ENCODE data around the gene RRAGD. TPM values are rescaled to one million over a fixed set of nuclear protein-coding genes. Genes with fewer than 3 reads are reported as not detected.

RRAGD gene
- total and polyA plus RNA-seq, 2 of the 13 experiments (the other 11 are each of a cell fraction or from before 2014, with no cell fraction given): 0.35 to 0.53 TPM

GRCh38 chr6:89392823-89393222 lies 19.2 kb downstream of the RRAGD start:
- FAIRE-seq: no peak
- DNase-seq (ENCODE audit: low spot score): no peak
- H3K9ac ChIP-seq (ENCODE audit: insufficient read depth, low read depth, low read length): no peak overlapping the region

More at GRCh38 chr6:89392823-89393222, 19.2 kb downstream of the RRAGD start:
- Histone ChIP-seq H3K4me3 (replicated peaks in 1 of 3; ENCODE audit: insufficient read depth in 1 of 3, low read depth in 2 of 3, low read length in 3 of 3) (no peak overlapping the region), H3K79me2 (ENCODE audit: insufficient read depth, low read length) (no peaks in the 10 kb centered on the region), H3K27ac (ENCODE audit: extremely low read length, insufficient read depth, low read length) (no peak overlapping the region), H3K27me3 (ENCODE audit: control insufficient read depth in 1 of 2, insufficient read depth in 2 of 2, low read length in 2 of 2) (no peaks in the 10 kb centered on the region), H3K4me2 (ENCODE audit: low read depth, low read length) (no peak overlapping the region), H4K20me1 (ENCODE audit: insufficient read depth, low read length) (no peaks in the 10 kb centered on the region), H2AFZ (ENCODE audit: low read length) (no peak overlapping the region), H3K4me1 (ENCODE audit: insufficient read depth, low read length) (no peaks in the 10 kb centered on the region), H3K36me3 (replicated peaks in 1 of 2; ENCODE audit: control insufficient read depth in 1 of 2, insufficient read depth in 2 of 2, low read length in 2 of 2) (no peaks in the 10 kb centered on the region), H3K9me3 (ENCODE audit: low read length) (no peaks in the 10 kb centered on the region)
- intact Hi-C loops (cut with micrococcal nuclease; ENCODE audit: unreplicated experiment) (no loop called here), in situ Hi-C loops (cut with HindIII; ENCODE audit: extremely low pct_ligation_motif_present, low pct_unique_long_range_greater_than_20kb) (no loop called here)
- no TSS peak for BruUV-seq (replicated peaks)
- ChIA-PET POLR2A (no interaction called here), CTCF (ENCODE audit: low intra/inter-chr PET ratio, low total read pairs) (no interaction called here)
- TF ChIP-seq ZNF24 (IDR thresholded peaks at IDR 0.05) (no peak), ZNF253 (CRISPR knock-in tag; IDR thresholded peaks at IDR 0.05; ENCODE audit: borderline replicate concordance) (no peak), ZKSCAN8 (CRISPR knock-in tag; IDR thresholded peaks at IDR 0.05; ENCODE audit: borderline replicate concordance) (no peak), ZNF614 (CRISPR knock-in tag; IDR thresholded peaks at IDR 0.05; ENCODE audit: borderline replicate concordance) (no peak), ZNF777 (CRISPR knock-in tag; IDR thresholded peaks at IDR 0.05) (no peak), ARNT2 (CRISPR knock-in tag; IDR thresholded peaks at IDR 0.05; ENCODE audit: low read depth) (no peak), ZNF572 (CRISPR knock-in tag; IDR thresholded peaks at IDR 0.05) (no peak), ARNTL (CRISPR knock-in tag; IDR thresholded peaks at IDR 0.05) (no peak), ZNF703 (CRISPR knock-in tag; IDR thresholded peaks at IDR 0.05; ENCODE audit: borderline replicate concordance) (no peak), KLF6 (CRISPR knock-in tag; IDR thresholded peaks at IDR 0.05) (no peak), MYC (CRISPR knock-in tag; IDR thresholded peaks at IDR 0.05; ENCODE audit: borderline replicate concordance) (no peak), ZNF737 (CRISPR knock-in tag; IDR thresholded peaks at IDR 0.05; ENCODE audit: borderline replicate concordance) (no peak), SP1 (IDR thresholded peaks at IDR 0.05) (no peak), SP1 (CRISPR knock-in tag; IDR thresholded peaks at IDR 0.05) (no peak), ADNP (CRISPR knock-in tag; IDR thresholded peaks at IDR 0.05) (no peak), SALL2 (CRISPR knock-in tag; IDR thresholded peaks at IDR 0.05) (no peak)
- TF ChIP-seq, protein P1, sequence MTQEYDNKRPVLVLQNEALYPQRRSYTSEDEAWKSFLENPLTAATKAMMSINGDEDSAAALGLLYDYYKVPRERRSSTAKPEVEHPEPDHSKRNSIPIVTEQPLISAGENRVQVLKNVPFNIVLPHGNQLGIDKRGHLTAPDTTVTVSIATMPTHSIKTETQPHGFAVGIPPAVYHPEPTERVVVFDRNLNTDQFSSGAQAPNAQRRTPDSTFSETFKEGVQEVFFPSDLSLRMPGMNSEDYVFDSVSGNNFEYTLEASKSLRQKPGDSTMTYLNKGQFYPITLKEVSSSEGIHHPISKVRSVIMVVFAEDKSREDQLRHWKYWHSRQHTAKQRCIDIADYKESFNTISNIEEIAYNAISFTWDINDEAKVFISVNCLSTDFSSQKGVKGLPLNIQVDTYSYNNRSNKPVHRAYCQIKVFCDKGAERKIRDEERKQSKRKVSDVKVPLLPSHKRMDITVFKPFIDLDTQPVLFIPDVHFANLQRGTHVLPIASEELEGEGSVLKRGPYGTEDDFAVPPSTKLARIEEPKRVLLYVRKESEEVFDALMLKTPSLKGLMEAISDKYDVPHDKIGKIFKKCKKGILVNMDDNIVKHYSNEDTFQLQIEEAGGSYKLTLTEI (CRISPR knock-in tag; conservative IDR thresholded peaks at IDR 0.05): no peak
- TF ChIP-seq, protein P2, sequence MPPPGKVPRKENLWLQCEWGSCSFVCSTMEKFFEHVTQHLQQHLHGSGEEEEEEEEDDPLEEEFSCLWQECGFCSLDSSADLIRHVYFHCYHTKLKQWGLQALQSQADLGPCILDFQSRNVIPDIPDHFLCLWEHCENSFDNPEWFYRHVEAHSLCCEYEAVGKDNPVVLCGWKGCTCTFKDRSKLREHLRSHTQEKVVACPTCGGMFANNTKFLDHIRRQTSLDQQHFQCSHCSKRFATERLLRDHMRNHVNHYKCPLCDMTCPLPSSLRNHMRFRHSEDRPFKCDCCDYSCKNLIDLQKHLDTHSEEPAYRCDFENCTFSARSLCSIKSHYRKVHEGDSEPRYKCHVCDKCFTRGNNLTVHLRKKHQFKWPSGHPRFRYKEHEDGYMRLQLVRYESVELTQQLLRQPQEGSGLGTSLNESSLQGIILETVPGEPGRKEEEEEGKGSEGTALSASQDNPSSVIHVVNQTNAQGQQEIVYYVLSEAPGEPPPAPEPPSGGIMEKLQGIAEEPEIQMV (CRISPR knock-in tag; IDR thresholded peaks at IDR 0.05; ENCODE audit: low read depth): no peak
- ATAC-seq: no peak

Data from HepG2 (cell line).